Activated gamma-delta T cell treated with anti-CD3 and anti-CD28 coated beads, Interleukin-2, amount 50 U/mL, for 16 hours (primary cell): Measurements from ENCODE around the gene FANCG.

Source experiments
- DNase-seq: peaks from one replicate; pipeline ENCODE4 v3.0.0-alpha.2; 2020; ENCODE audit warnings: low read depth

FANCG gene

GRCh38 chr9:35103660-35104191 lies 24.0 kb upstream of the FANCG start:
- no peak for DNase-seq

GRCh38 chr9:35102769-35103659 lies 23.3 kb upstream of the FANCG start, which contains the start of gene STOML2:
Gene STOML2, minus strand, starts transcription at chr9:35103131. Its CDS starts 37 bp downstream, at chr9:35103094.
- peak; percentile 90 for DNase-seq

DNA sequence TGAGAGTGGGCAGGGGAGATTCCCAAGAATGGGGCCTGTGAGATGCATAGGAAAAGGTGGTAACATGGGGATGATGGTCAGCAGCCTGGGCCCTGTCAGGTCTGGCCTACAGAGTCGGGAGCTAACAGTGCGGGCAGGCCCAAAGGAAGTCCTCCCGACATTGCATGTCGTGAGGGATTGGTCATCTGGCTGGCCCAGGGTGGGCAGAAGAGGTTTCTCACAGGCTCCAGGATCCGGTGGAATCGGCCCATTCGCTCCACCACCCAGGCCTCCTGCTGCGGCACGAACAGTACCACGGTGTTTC lies 22.7 kb upstream of the FANCG start:
- no peak for DNase-seq

- DNase-seq: no peak
Measured at GRCh38 chr9:35097573-35097972, 17.8 kb upstream of the FANCG start.

GRCh38 chr9:35096035-35096849 lies 16.5 kb upstream of the FANCG start, which contains the start of gene PIGO:
Gene PIGO, minus strand, starts transcription at chr9:35096591. Its CDS starts 1,026 bp downstream, at chr9:35095565.
- DNase-seq: peak; percentile 79

DNA sequence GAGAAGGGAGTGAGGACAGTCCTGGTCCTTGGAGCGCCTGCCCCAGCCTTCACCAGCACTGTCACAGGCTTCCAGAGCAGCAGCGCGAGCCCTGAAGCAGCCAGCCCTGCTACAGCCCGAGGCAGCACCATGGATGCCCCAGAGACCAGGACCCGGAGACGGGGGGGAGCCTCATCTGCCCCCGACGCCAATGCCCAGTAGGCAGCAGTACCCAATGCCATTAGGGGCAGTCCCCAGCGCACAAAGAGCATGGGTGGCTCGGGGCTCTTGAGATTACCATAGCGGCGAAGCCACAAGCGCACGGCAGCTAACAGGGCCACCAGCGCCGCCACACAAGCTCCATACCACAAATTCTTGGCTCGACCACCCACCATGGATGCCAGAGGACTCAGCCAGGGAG lies 11.8 kb upstream of the FANCG start:
- DNase-seq: no peak

- no peak for DNase-seq
Measured at GRCh38 chr9:35089434-35089833, 9.7 kb upstream of the FANCG start.

DNA sequence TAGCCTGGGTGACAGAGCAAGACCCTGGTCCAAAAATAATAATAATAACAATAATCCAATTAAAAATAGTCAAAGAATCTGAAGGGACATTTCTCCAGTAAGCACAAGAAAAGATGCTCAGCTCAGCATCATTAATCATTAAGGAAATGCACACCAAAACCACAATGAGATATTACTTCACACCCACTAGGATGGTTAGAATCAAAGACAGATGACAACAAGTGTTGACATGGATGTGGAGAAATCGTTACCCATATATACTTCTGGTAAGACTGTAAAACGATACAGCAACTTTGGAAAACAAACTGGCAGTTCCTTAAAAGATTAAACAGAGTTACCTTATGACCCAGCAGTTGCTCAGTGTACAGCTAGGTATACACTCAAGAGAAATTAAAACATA lies 5.3 kb upstream of the FANCG start:
- DNase-seq: no peak

GRCh38 chr9:35079041-35079425 lies 709 bp downstream of the FANCG start:
- DNase-seq: no peak

- no peak for DNase-seq
Measured at GRCh38 chr9:35078066-35078465, 1.7 kb downstream of the FANCG start.

GRCh38 chr9:35076848-35077247 lies 2.9 kb downstream of the FANCG start:
- DNase-seq: no peak

GRCh38 chr9:35075358-35075757 lies 4.4 kb downstream of the FANCG start:
- DNase-seq: no peak

DNA sequence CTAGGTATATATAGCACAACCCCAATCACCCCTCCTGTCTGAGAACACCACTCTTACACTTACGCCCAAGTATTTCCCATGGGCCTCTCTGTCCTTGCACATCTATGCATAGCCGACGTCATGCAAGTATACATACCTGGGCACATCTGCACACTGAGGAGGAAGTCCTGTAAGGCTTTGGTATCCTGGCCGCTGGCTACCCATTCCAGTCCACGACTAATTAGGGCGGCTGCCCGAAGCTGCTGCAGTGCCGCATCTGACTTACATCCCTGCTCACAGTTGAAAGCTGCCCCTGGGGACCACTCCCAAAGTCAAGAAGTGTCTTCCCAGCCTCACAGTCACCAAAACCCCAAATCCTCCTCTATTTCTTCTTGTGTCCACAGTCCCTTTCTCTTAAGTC lies 5.0 kb downstream of the FANCG start:
- DNase-seq: no peak

- no peak for DNase-seq
Measured at GRCh38 chr9:35074141-35074540, 5.6 kb downstream of the FANCG start.

- no peak for DNase-seq
Measured at GRCh38 chr9:35073279-35073612, 6.5 kb downstream of the FANCG start.

- peak; percentile 95 for DNase-seq
Measured at GRCh38 chr9:35072461-35073278, 7.1 kb downstream of the FANCG start, which contains the start of gene VCP. Gene VCP, minus strand, starts transcription at chr9:35072625. Its CDS starts 272 bp downstream, at chr9:35072353.

DNA sequence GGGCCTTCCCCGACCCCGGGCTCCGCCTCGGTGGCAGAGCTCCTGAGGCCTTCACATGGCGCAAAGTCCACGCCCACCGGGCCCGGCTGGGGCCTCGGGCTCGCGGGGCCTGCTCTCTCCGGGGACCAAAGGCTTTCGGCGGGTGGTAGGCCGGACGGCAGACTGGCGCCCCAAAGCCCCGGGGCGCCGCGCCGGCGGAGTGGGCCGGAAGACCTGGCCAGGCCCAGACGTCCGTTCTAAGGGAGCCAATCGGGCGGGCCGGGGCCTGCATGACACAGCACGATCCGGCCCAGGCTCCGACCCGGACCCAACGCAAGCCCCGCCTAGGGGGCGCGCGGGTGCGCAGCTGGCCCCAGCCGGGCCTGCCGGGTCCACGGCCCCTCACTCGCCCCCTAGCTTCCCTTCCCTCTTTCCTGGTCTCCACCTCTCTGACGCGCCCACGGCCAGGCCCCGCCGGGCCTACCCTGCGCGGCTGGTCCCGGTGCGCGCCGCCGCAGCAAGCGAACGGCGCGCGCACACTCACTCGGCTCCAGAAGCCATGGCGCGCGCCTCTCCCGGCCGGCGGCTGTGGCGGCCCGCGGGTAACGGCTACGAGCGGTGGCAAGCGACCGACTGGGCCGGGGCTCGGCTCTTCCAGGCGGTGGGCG lies 7.8 kb downstream of the FANCG start:
- DNase-seq: peak; percentile 52

GRCh38 chr9:35070823-35071813 lies 8.6 kb downstream of the FANCG start:
- no peak for DNase-seq

- no peak for DNase-seq
Measured at GRCh38 chr9:35069020-35069419, 10.7 kb downstream of the FANCG start.

DNA sequence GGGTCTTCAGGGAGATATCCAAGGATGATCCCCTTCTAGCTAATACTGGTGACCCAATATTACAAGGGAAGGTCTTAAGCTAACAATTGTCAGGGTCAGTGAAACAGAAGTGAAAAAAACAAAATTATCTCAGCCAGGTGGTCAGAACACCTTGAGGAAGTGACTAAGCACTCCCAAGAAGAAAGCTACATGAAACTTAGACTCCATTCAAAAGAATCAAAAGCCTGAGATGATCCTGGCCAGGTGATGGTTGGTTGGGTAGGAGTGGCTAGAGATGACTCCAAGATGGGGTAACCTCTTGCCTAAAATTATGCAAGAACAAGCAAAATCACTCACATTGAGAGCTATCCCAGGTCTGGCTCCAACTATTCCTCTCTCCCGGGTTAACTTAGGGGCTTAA lies 12.7 kb downstream of the FANCG start:
- DNase-seq: no peak
